GM19438 (cell line): ENCODE data around the gene TSPAN14.
"Not testable (repeated sequence)": the region's sequence is repeated elsewhere in the genome, so short reads cannot be mapped to it uniquely, and the experiment has no call there.

Experiments
- ATAC-seq: cut with Tn5 transposase; IDR thresholded peaks from one replicate; pipeline ENCODE4 v1.9.1; 2021; ENCODE audit warnings: low read depth; ENCODE audit not compliant: unreplicated experiment

TSPAN14 gene

DNA sequence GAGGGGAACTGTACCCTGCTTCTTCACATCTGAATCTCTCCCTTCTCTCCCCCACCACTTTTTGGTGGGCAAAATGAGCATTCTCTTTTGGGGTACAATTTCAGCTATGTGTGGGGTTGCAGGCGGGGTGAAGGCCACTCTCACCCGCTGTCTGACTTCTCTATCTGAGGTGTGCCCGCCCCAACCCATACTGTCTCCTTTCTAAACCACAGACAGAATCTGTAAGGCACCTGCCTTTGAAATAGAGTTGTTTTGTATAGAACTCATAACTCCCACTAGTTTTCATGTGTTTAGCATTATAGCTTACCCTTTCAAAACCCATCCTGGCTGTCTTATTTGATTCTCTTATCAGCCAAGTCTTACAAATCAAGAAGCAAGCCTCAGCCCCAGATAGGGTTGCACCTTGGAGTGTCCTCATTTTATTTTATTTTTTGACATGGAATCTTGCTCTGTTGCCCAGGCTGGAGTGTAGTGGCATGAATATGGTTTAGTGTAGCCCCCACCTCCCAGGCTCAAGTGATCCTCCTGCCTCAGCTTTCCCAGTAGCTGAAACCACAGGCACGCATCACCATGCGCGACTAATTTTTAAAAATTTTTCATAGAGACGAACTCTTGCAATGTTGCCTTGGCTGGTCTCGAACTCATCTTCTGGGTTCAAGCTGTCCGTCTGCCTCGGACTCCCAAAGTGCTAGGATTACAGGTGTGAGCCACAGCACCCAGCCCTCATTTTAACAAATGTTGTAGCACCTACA lies 11.9 kb downstream of the TSPAN14 start:
- no peak for ATAC-seq

DNA sequence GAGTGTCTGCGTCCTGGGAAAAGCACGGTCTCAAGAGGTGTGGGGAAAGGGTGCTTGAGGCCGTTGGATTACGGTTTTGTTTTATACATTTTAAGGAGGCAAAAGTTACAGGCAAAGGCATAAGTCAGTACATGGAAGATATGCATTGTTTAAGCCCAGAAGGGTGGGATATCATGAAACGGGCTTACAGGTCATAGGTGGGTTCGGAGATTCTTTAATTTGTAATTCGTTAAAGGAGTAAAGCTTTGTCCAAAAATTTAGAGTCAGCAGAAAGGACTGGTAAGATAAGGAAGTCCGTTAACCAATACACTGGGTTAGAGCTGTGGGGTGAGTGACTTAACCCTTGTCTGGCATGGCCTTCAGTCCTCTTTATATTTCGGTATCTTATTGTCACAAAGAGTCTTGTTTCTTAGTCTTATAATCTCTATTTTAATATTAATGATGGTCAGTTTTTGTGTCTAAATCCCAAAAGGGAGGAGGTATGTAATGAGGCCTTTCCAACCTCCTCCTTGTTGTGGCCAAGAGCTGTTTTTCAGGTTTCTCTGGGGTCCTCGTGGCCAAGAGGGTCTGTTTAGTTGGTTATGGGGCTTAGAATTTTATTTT lies 12.7 kb downstream of the TSPAN14 start:
- no peak for ATAC-seq

DNA sequence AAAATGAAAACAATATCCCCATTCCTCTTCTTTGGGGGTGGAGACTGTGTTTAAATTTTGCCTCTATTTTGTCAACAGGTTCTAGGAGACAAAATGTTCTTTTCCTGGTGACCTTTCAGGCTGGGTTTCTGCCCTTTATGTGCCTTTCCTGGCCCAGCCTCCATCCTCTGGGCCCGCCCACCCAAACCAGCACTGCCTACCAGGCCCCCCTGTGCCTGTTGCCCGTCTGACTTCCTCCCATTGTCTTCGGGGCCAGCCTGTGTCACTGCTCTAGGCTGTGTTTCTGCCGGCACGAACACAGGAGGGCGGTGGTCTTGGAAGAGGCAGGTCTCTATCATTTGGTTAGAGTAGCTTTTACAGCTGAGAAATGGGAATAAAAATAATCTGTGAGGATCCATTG lies 13.9 kb downstream of the TSPAN14 start:
- no peak for ATAC-seq

- no peak for ATAC-seq
Observed at GRCh38 chr10:80468806-80469421, 14.8 kb downstream of the TSPAN14 start.

GRCh38 chr10:80470266-80470665 lies 16.2 kb downstream of the TSPAN14 start:
- no peak for ATAC-seq

DNA sequence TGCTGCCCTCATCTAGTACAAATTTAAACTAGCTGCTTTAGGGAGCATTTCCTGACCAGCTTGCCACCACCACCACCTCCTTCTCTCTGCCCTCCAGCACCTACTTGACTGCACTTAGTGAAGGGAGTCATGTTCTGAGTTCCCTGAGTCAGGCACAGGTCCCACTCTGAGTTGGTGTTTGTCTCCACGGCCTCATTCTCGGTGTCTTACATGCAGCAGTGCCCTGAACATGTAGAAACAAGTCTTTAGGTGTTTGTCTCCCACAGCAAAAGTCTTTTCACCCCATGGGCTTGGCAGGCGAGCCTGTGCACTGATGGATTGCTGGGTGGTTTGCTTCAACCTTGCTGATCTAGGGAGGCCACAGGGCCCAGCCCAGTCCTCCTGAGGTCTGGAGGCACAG lies 16.9 kb downstream of the TSPAN14 start:
- no peak for ATAC-seq

DNA sequence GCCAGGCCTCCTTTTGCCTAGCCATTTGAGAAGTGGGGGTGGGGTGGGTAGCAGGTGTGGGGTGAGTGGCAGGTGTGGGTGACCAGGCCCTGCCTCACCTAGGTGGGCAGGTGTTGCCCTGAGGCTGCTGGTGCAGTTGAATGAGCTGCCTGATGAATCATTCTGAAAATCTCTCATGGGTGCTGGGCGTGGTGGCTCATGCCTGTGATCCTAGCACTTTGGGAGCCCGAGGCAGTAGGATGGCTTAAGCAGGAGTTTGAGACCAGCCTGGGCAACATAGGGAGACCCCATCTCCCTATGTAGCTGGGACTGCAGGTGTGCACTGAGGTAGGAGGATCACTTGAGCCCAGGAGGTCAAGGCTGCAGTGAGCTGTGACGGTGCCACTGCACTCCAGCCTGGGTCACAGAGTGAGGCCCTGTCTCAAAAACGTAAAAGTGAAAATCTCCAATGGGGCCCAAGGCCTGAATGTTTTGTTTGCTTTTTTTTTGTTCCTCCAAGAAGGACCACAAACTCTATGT lies 17.7 kb downstream of the TSPAN14 start:
- peak; percentile 61 for ATAC-seq

GRCh38 chr10:80472234-80473095 lies 18.4 kb downstream of the TSPAN14 start:
- peak; percentile 87 for ATAC-seq

DNA sequence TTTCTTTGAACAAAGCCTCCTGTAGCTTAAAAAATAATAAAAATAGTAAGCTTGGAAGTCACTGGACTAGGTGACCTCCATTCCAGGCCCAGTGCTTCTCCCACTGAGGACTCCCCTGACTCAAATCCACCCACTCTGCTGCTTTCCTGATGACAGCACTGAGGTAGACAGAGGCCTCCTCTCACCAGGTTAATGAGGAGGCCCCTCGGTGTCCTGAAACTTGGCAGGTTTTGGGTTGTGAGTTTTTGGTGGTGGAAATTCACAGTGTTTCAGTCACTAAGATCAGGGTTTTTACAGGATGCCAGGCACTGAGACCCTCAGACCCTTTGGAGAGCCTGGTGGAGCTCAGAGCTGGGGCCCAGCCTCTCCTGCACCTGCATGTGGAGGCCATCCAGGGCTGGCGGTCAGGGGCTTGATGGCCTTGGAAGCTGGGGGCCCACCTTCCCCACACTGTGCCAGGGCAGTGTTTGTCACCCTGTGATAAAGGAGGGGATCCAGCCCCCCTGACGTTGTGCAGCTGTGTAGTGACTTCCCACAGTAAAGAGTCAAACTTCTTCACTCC lies 19.1 kb downstream of the TSPAN14 start:
- ATAC-seq: no peak

GRCh38 chr10:80473692-80474596 lies 19.8 kb downstream of the TSPAN14 start:
- no peak for ATAC-seq

DNA sequence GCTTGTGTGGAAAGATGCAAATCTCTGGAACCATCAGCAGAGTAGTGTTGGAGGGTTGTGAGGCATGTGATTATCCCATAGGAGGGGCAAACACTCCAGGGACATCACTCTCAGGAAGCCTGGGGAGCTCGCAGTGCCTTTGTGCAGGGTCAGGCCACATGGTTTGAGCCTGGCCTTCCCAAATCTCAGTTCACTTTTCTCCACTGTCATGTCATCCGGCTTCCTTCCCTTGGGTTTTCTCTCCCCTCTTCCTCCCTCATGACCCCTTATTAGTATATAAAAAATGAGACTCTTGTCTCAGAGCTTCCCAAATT lies 20.4 kb downstream of the TSPAN14 start:
- ATAC-seq: no peak

DNA sequence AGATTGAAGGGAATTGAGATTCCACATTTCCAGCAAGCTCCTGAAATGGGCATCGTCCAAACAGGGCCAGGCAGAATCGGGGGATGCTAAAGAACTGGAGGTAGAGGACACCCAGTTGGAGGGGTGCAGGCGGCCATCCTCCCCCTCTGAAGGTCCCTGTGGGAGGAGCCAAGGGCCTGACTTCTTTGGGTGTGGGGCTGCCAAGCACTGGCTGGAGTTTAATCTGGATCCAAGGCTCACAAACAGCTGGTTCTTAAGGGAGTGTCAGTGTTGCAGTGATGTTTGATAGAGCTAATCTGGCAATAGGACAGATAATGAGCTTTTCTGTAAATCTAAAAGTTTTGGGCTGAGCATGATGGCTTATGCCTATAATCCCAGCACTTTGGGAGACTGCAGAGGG lies 20.8 kb downstream of the TSPAN14 start:
- no peak for ATAC-seq

DNA sequence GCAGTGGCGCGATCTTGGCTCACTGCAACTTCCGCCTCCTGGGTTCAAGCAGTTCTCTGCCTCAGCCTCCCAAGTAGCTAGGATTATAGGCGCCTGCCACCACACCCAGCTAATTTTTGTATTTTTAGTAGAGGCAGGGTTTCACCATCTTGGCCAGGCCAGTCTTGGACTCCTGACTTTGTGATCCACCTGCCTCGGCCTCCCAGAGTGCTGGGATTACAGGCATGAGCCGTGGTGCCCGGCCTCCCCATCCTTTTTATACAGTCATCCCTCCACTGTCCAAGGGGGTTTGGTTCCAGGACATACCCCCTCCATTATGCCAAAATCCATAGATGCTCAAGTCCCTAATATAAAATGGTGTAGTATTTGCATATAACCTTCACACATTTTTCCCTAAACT lies 21.5 kb downstream of the TSPAN14 start:
- ATAC-seq: not testable (repeated sequence)

GRCh38 chr10:80476685-80477084 lies 22.6 kb downstream of the TSPAN14 start:
- no peak for ATAC-seq

DNA sequence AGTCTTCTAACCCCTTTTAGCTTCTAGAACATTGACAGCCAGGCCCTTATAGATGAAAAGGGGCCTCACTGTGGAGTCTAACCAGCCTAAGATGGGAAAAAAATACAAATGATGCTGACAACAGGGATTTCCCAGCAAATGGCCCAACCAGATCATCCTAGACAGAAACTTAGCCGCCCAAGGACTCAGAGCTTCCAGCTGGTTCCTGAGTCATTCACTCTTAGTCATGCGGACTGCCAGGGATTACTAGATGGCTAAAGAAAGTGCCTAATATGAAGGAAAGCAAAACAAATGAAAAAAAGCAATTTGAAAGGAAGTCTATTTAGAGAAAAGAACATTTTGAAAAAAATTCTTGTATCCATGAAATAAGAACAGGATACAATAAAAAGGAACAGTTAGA lies 23.7 kb downstream of the TSPAN14 start:
- no peak for ATAC-seq

GRCh38 chr10:80480373-80480772 lies 26.3 kb downstream of the TSPAN14 start:
- not testable (repeated sequence) for ATAC-seq

DNA sequence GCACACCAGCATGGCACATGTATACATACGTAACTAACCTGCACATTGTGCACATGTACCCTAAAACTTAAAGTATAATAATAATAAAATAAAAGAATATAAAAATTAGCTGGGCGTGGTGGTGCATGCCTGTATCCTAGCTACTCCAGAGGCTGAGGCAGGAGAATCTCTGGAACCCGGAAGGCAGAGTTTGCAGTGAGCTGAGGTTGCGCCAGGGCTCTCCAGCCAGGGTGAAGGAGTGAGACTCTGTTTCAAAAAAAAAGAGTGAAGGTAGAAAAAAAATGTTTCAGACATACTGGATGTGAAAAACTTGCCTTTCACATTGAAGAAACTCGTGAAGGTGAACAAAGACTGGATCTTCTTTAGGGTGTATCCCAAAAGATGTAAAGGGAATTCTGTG lies 26.7 kb downstream of the TSPAN14 start:
- no peak for ATAC-seq

GRCh38 chr10:80484243-80484642 lies 30.1 kb downstream of the TSPAN14 start:
- no peak for ATAC-seq

DNA sequence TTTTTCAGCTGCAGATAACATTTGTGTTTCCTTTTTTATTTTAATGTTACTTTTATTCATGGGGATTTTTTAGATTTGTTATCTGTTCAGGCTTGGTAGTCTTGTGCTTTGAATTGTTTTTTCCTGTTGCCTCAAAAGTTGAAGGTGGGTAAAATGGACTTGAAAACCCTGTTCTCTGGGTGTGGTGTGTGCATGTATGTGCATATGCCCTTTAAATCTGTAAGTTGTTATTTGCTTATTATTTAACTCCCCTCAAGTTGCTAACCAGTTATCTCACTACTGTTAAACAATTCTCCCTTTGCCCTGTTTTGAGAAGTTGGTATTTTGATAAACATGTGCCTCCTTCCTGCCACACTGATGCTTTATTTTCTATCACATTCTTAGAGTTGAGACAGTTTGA lies 30.6 kb downstream of the TSPAN14 start:
- no peak for ATAC-seq
